Liver (tissue), 9 donors: ENCODE data around the gene TNFAIP8L2. TPM values are rescaled to one million over a fixed set of nuclear protein-coding genes. Genes with fewer than 3 reads are reported as not detected.

ENCODE experiments used
- DNase-seq: peaks from one replicate; pipeline ENCODE4 v3.0.0-alpha.2; 2017; ENCODE audit warnings: low spot score
- H3K27ac ChIP-seq, 2 donors: one replicate each; pipeline ENCODE4 v1.7.0; 2013; ENCODE audit warnings: inconsistent platforms in 2 of 2, low read length in 2 of 2, control low read depth in 1 of 2, low read depth in 1 of 2, mild to moderate bottlenecking in 1 of 2
- H3K27me3 ChIP-seq, 4 donors: one replicate each; pipeline versions ENCODE4 v1.6.1 to v1.7.0; 2013; ENCODE audit warnings: low read length in 3 of 4, inconsistent platforms in 1 of 4, mild to moderate bottlenecking in 1 of 4, moderate library complexity in 1 of 4; ENCODE audit not compliant: control insufficient read depth in 4 of 4, insufficient read depth in 4 of 4
- H3K36me3 ChIP-seq, 4 donors: one replicate each; pipeline versions ENCODE4 v1.6.1 to v1.7.0; 2013; ENCODE audit warnings: low read length in 3 of 4, mild to moderate bottlenecking in 3 of 4, low read depth in 1 of 4, moderate library complexity in 1 of 4; ENCODE audit not compliant: control insufficient read depth in 4 of 4, insufficient read depth in 3 of 4
- H3K4me1 ChIP-seq, 4 donors: one replicate each; pipeline versions ENCODE4 v1.6.1 to v1.7.0; 2013; ENCODE audit warnings: low read length in 3 of 4, mild to moderate bottlenecking in 3 of 4, moderate library complexity in 1 of 4; ENCODE audit not compliant: control insufficient read depth in 4 of 4, insufficient read depth in 4 of 4
- H3K4me3 ChIP-seq, 3 donors: one replicate each; pipeline versions ENCODE4 v1.6.1 to v1.7.0; 2013; ENCODE audit warnings: low read length in 3 of 3, control low read depth in 1 of 3, low read depth in 1 of 3, mild to moderate bottlenecking in 1 of 3
- H3K9ac ChIP-seq, 2 donors: one replicate each; pipeline ENCODE4 v1.7.0; 2013; ENCODE audit warnings: low read length in 2 of 2, mild to moderate bottlenecking in 2 of 2, moderate library complexity in 2 of 2, control low read depth in 1 of 2, low read depth in 1 of 2
- H3K9me3 ChIP-seq, 4 donors: one replicate each; pipeline versions ENCODE4 v1.6.1 to v1.7.0; 2013; ENCODE audit warnings: low read length in 3 of 4; ENCODE audit not compliant: control insufficient read depth in 4 of 4
- CTCF ChIP-seq: fragments of 150-350 bp; IDR thresholded peaks from 2 replicates; pipeline ENCODE4 v1.5.1; 2017; ENCODE audit warnings: improper control_type of control experiment, low read depth, low read length; ENCODE audit not compliant: missing input control
- EGR1 ChIP-seq, 2 donors: IDR thresholded peaks; 2 replicates each; pipeline ENCODE4 v1.6.1; 2016 to 2018; ENCODE audit warnings: antibody characterized with exemption in 2 of 2, low read depth in 2 of 2
- FOXA1 ChIP-seq: IDR thresholded peaks from 2 replicates; pipeline ENCODE4 v1.6.1; 2016; ENCODE audit warnings: antibody characterized with exemption
- FOXA2 ChIP-seq: IDR thresholded peaks from 2 replicates; pipeline ENCODE4 v1.6.1; 2016; ENCODE audit warnings: antibody characterized with exemption
- GABPA ChIP-seq, 2 donors: IDR thresholded peaks in 1 of 2; conservative IDR thresholded peaks in 1 of 2; 2 replicates each; pipeline ENCODE4 v1.6.1; 2016; ENCODE audit warnings: antibody characterized with exemption in 2 of 2, mild to moderate bottlenecking in 1 of 2, moderate library complexity in 1 of 2
- HNF4A ChIP-seq, 2 donors: conservative IDR thresholded peaks; 2 replicates each; pipeline ENCODE4 v1.6.1; 2016; ENCODE audit warnings: antibody characterized with exemption in 2 of 2, mild to moderate bottlenecking in 2 of 2
- HNF4G ChIP-seq: IDR thresholded peaks from 2 replicates; pipeline ENCODE4 v1.6.1; 2016; ENCODE audit warnings: antibody characterized with exemption
- JUND ChIP-seq, 2 donors: IDR thresholded peaks; 2 replicates each; pipeline ENCODE4 v1.6.1; 2016; ENCODE audit warnings: antibody characterized with exemption in 2 of 2
- MAX ChIP-seq: IDR thresholded peaks from 2 replicates; pipeline ENCODE4 v1.6.1; 2016; ENCODE audit warnings: antibody characterized with exemption
- NR2F2 ChIP-seq: IDR thresholded peaks from 2 replicates; pipeline ENCODE4 v1.6.1; 2016; ENCODE audit warnings: antibody characterized with exemption
- RAD21 ChIP-seq, 2 donors: IDR thresholded peaks; 2 replicates each; pipeline ENCODE4 v1.6.1; 2016; ENCODE audit warnings: antibody characterized with exemption in 2 of 2, mild to moderate bottlenecking in 2 of 2
- REST ChIP-seq: IDR thresholded peaks from 2 replicates; pipeline ENCODE4 v1.6.1; 2016; ENCODE audit warnings: antibody characterized with exemption, mild to moderate bottlenecking
- RXRA ChIP-seq, 2 donors: IDR thresholded peaks; 2 replicates each; pipeline ENCODE4 v1.6.1; 2017 to 2018; ENCODE audit warnings: antibody characterized with exemption in 2 of 2, mild to moderate bottlenecking in 1 of 2
- SP1 ChIP-seq: IDR thresholded peaks from 2 replicates; pipeline ENCODE4 v1.6.1; 2018; ENCODE audit warnings: antibody characterized with exemption, mild to moderate bottlenecking
- TAF1 ChIP-seq: conservative IDR thresholded peaks from 2 replicates; pipeline ENCODE4 v1.6.1; 2016; ENCODE audit warnings: antibody characterized with exemption, mild to moderate bottlenecking
- YY1 ChIP-seq: IDR thresholded peaks from 2 replicates; pipeline ENCODE4 v1.6.1; 2016; ENCODE audit warnings: antibody characterized with exemption, mild to moderate bottlenecking
- ZBTB33 ChIP-seq: IDR thresholded peaks from 2 replicates; pipeline ENCODE4 v1.6.1; 2016; ENCODE audit warnings: antibody characterized with exemption
- WGBS: extraction: QIAGEN DNeasy Blood & Tissue Kit; methylation state at CpG from one replicate; pipeline ENCODE4 v1.1.7; 2013; 5-methylcytosine and 5-hydroxymethylcytosine counted together
- polyA plus RNA-seq, 2 donors: library from polyadenylated mRNA; stranded (reverse) in 1 of 2; unstranded in 1 of 2; fragments of 200-250 nt in 1 of 2; fragments of >200 nt in 1 of 2; fragmentation: Nextera tagmentation in 1 of 2; extraction: Ambion mirVana in 1 of 2; gene quantifications; one replicate each; pipeline versions ENCODE4 v1.2.1 to v1.2.3, GENCODE V29; 2013 to 2015
- total RNA-seq, 2 donors: library from RNA; depleted of rRNA; stranded (reverse); fragments of >200 nt; gene quantifications; one replicate each; pipeline ENCODE4 v1.2.3, GENCODE V29; 2014
- TF ChIP-seq, protein P1 (sequence below): IDR thresholded peaks from 2 replicates; pipeline ENCODE4 v1.6.1; 2016; ENCODE audit warnings: antibody characterized with exemption
- donor health status: healthy.
- donor health status: healthy.
- donor health status: healthy.
- donor health status: healthy.
- donor health status: healthy.

The TNFAIP8L2 gene
- total and polyA plus RNA-seq, 4 donors = 2.9 to 8.7 (median 4.1) TPM

DNA sequence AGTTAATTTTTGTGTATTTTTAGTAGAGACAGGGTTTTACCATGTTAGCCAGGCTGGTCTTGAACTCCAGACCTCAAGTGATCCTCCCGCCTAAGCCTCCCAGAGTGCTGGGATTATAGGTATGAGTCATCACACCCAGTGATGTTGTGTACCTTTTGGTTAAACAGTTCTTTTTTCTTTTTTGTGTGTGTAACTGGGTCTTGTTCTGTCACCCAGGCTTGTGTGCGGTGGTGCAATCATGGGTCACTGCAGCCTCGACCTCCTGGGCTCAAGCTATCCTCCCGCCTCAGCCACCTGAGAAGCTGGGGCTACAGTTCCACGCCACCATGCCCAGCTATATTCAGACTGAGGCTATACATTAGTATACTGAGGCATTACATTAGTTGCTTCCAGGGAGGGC is 48.1 kb upstream of the TNFAIP8L2 start:
- Histone ChIP-seq H3K4me1 (no peaks in the 10 kb centered on the region), H3K27ac (no peak overlapping the region), H3K9me3 (no peaks in the 10 kb centered on the region), H3K4me3 (no peak overlapping the region), H3K27me3 (no peaks in the 10 kb centered on the region), H3K9ac (no peak overlapping the region), H3K36me3 (peaks cover 2 to 13% (median 8%) of the 10 kb centered on the region in 4 donors)
- WGBS = 91% methylated on average over 5 of the region's 5 CpGs
- TF ChIP-seq RAD21 (IDR thresholded peaks at IDR 0.05) = no peak
- no peak for TF ChIP-seq FOXA1
- no peak for TF ChIP-seq EGR1 (IDR thresholded peaks at IDR 0.05; ENCODE audit: low read depth in 2 of 2)
- TF ChIP-seq CTCF = no peak
- no peak for TF ChIP-seq YY1
- no peak for TF ChIP-seq JUND (IDR thresholded peaks at IDR 0.05)
- TF ChIP-seq, protein P1, sequence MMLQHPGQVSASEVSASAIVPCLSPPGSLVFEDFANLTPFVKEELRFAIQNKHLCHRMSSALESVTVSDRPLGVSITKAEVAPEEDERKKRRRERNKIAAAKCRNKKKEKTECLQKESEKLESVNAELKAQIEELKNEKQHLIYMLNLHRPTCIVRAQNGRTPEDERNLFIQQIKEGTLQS = no peak
- TF ChIP-seq NR2F2 = no peak
- TF ChIP-seq FOXA2 = no peak
- TF ChIP-seq ZBTB33 = no peak
- no peak for TF ChIP-seq RXRA (IDR thresholded peaks at IDR 0.05)
- TF ChIP-seq SP1 = no peak
- TF ChIP-seq GABPA (IDR thresholded peaks at IDR 0.05 in 1 of 2, conservative IDR thresholded peaks at IDR 0.05 in 1 of 2) = no peak
- TF ChIP-seq HNF4A (conservative IDR thresholded peaks at IDR 0.05) = no peak
- no peak for TF ChIP-seq MAX
- TF ChIP-seq REST = no peak
- TF ChIP-seq TAF1 = no peak
- no peak for TF ChIP-seq HNF4G
- DNase-seq = no peak
